HEK293 (cell line): ENCODE results near the gene DEFB123.
"Not testable (repeated sequence)": the region's sequence is repeated elsewhere in the genome, so short reads cannot be mapped to it uniquely, and the experiment has no call there.

Source experiments
- RBAK ChIP-seq: fragments of 450-650 bp; formaldehyde crosslinking; IDR thresholded peaks from 2 replicates; pipeline ENCODE4 v1.5.1; 2016; ENCODE audit warnings: missing biosample characterization, missing genetic modification characterization
- ZNF175 ChIP-seq: fragments of 450-650 bp; formaldehyde crosslinking; IDR thresholded peaks from 2 replicates; pipeline ENCODE4 v1.5.1; 2016; ENCODE audit warnings: missing biosample characterization, missing genetic modification characterization
- ZNF354C ChIP-seq: fragments of 450-650 bp; formaldehyde crosslinking; IDR thresholded peaks from 2 replicates; pipeline ENCODE4 v1.5.1; 2016; ENCODE audit warnings: missing biosample characterization, missing genetic modification characterization, low read depth, borderline replicate concordance
- TF ChIP-seq, protein P1 (sequence below): fragments of 450-650 bp; formaldehyde crosslinking; IDR thresholded peaks from 2 replicates; pipeline ENCODE4 v1.5.1; 2017; ENCODE audit warnings: missing biosample characterization, mild to moderate bottlenecking, missing genetic modification characterization, moderate library complexity
- TF ChIP-seq, protein P2 (sequence below): fragments of 450-650 bp; formaldehyde crosslinking; IDR thresholded peaks from 2 replicates; pipeline ENCODE4 v1.5.1; 2016; ENCODE audit warnings: missing biosample characterization, missing genetic modification characterization

DNA sequence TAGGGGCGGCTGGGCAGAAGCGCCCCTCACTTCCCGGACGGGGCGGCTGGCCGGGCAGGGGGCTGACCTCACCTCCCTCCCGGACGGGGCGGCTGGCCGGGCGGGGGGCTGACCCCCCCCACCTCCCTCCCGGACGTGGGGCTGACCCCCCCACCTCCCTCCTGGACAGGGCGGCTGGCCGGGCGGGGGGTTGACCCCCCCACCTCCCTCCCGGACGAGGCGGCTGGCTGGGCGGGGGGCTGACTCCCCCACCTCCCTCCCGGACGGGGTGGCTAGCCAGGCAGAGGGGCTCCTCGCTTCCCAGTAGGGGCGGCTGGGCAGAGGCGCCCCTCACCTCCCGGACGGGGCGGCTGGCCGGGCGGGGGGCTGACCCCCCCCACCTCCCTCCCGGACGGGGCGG, 30.5 kb downstream of the DEFB123 start:
- TF ChIP-seq ZNF175; RBAK; ZNF354C (tag by site-specific recombination): not testable (repeated sequence)
- TF ChIP-seq, protein P1, sequence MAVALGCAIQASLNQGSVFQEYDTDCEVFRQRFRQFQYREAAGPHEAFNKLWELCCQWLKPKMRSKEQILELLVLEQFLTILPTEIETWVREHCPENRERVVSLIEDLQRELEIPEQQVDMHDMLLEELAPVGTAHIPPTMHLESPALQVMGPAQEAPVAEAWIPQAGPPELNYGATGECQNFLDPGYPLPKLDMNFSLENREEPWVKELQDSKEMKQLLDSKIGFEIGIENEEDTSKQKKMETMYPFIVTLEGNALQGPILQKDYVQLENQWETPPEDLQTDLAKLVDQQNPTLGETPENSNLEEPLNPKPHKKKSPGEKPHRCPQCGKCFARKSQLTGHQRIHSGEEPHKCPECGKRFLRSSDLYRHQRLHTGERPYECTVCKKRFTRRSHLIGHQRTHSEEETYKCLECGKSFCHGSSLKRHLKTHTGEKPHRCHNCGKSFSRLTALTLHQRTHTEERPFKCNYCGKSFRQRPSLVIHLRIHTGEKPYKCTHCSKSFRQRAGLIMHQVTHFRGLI (tag by site-specific recombination): not testable (repeated sequence)
- TF ChIP-seq, protein P2, sequence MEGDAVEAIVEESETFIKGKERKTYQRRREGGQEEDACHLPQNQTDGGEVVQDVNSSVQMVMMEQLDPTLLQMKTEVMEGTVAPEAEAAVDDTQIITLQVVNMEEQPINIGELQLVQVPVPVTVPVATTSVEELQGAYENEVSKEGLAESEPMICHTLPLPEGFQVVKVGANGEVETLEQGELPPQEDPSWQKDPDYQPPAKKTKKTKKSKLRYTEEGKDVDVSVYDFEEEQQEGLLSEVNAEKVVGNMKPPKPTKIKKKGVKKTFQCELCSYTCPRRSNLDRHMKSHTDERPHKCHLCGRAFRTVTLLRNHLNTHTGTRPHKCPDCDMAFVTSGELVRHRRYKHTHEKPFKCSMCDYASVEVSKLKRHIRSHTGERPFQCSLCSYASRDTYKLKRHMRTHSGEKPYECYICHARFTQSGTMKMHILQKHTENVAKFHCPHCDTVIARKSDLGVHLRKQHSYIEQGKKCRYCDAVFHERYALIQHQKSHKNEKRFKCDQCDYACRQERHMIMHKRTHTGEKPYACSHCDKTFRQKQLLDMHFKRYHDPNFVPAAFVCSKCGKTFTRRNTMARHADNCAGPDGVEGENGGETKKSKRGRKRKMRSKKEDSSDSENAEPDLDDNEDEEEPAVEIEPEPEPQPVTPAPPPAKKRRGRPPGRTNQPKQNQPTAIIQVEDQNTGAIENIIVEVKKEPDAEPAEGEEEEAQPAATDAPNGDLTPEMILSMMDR: not testable (repeated sequence)
